ENCODE results near the gene SIGLEC8. TPM values are rescaled to one million over a fixed set of nuclear protein-coding genes. Genes with fewer than 3 reads are reported as not detected.
"Not testable (repeated sequence)": the region's sequence is repeated elsewhere in the genome, so short reads cannot be mapped to it uniquely, and the experiment has no call there.

Gene SIGLEC8
- total RNA-seq, 2 experiments from 2014 or later: not detected

DNA sequence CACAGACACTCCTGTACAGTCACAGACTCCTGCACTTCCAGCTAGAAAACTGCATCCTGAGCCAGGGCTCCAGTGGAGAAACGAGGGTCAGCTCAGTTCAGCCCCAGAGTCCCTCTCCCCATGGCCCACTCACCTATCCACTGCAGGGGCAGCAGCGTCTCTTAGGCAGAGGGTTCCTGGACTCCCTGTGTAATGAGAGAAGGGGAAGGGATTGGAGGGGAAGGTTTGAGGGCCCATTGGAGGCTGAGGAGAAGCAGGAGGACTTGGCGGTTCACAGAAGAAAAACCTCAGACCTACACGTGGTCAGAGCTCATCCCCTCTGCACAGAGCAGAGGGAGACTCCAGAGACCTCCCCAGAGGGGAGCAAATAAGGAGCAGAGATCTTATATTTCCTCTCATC lies 10.9 kb upstream of the SIGLEC8 start:
- ChIA-PET CTCF (interaction anchor here (1.1 kb wide), 1 partner anchor 192 kb away, joined by 3 read pairs; no protein-coding TSS in a partner anchor), POLR2A (no interaction called here)
- Mint-ChIP-seq H3K9me3 (no peaks in the 10 kb centered on the region), H3K27ac (no peak overlapping the region), H3K4me3 (no peak overlapping the region), H3K27me3 (peaks cover 30% of the 10 kb centered on the region), H3K36me3 (ENCODE audit: low read depth) (no peaks in the 10 kb centered on the region), H3K4me1 (peaks cover 18% of the 10 kb centered on the region)
- no peak for DNase-seq

DNA sequence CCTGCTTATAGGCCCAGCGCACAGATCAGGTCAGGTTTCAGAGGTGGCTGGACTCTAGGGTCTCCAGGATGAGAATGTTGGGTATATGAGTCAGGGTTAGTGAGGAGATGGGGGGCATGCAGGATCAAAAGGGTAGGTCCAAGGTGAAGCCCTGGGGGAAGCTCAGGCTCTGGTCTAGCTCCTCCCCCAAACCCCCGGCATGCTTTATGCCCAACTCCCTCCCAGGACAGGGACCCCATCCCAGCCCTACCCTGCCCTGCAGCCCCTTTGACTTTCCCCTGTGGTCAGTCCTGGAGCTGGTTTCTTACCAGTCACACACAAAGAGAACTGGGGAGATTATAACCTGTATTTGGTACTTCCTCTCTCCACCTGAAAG lies 10.3 kb upstream of the SIGLEC8 start:
- Mint-ChIP-seq H3K4me1 (peaks cover 18% of the 10 kb centered on the region), H3K9me3 (no peaks in the 10 kb centered on the region), H3K36me3 (ENCODE audit: low read depth) (no peaks in the 10 kb centered on the region), H3K27me3 (peaks cover 31% of the 10 kb centered on the region), H3K4me3 (no peak overlapping the region), H3K27ac (no peak overlapping the region)
- no peak for DNase-seq
- CTCF ChIA-PET: no interaction called here
- POLR2A ChIA-PET: no interaction called here

DNA sequence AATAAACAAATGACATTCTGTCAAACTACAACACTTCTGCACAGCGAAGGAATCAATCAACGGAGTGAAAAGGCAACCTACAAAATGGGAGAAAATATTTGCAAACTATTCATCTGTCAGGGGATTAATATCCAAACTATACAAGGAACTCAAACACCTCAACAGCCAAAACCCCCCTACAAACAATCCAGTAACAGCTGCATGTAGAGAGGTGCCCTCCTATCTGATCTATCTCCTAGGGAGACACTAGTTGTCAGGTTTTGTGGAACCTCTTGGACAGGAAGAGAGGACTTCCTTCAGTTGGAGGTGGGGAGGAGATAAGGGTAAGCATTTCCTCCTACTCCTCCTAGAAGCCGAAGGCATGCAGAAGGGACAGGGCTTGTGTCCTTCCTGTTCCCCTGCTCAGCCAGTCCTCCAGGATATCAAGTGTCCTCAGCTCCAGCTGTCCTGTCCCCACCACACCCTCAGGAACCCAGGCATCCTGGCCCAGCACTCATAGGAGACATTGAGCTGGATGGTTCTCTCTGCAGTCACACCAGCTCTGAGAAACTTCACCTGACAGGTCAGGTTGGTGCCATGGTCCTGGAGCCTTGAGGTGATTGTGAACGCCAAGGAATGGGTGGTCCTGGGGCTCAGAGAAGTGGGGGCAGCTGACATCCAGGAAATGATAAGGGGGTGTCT lies 9.8 kb upstream of the SIGLEC8 start:
- CTCF ChIA-PET: no interaction called here
- peaks cover 32% of the 10 kb centered on the region for H3K27me3 Mint-ChIP-seq
- POLR2A ChIA-PET: no interaction called here

DNA sequence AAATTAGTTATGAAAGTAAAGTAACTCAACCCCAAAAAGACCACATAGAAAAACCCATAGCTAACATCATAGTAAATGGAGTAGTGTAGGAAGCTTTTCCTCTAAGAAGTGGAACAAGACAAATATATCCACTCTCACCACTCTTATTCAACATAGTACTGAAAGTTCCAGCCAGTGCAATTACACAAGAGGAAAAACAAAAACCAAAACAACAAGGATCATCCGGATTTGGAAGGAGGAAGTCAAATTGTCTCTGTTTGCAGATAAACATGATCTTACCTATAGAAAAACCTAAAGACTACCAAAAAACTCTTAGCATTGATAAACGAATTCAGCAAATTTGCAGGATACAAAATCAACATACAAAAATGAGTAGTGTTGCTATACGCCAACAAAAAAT lies 8.5 kb upstream of the SIGLEC8 start:
- CTCF ChIA-PET: interaction anchor here (1.2 kb wide), 1 partner anchor 194 kb away, joined by 3 read pairs; no protein-coding TSS in a partner anchor
- Mint-ChIP-seq H3K27me3 (peaks cover 34% of the 10 kb centered on the region), H3K36me3 (ENCODE audit: low read depth) (no peaks in the 10 kb centered on the region), H3K27ac (no peak overlapping the region), H3K4me3 (no peak overlapping the region), H3K4me1 (peaks cover 22% of the 10 kb centered on the region), H3K9me3 (no peaks in the 10 kb centered on the region)
- no peak for DNase-seq
- POLR2A ChIA-PET: no interaction called here

More for the DNA sequence above, 9.8 kb upstream of the SIGLEC8 start:
- H3K36me3 Mint-ChIP-seq (ENCODE audit: low read depth): no peaks in the 10 kb centered on the region
- no peak overlapping the region for H3K27ac Mint-ChIP-seq
- H3K9me3 Mint-ChIP-seq: no peaks in the 10 kb centered on the region
- peaks cover 20% of the 10 kb centered on the region for H3K4me1 Mint-ChIP-seq
- DNase-seq: no peak
- no peak overlapping the region for H3K4me3 Mint-ChIP-seq

DNA sequence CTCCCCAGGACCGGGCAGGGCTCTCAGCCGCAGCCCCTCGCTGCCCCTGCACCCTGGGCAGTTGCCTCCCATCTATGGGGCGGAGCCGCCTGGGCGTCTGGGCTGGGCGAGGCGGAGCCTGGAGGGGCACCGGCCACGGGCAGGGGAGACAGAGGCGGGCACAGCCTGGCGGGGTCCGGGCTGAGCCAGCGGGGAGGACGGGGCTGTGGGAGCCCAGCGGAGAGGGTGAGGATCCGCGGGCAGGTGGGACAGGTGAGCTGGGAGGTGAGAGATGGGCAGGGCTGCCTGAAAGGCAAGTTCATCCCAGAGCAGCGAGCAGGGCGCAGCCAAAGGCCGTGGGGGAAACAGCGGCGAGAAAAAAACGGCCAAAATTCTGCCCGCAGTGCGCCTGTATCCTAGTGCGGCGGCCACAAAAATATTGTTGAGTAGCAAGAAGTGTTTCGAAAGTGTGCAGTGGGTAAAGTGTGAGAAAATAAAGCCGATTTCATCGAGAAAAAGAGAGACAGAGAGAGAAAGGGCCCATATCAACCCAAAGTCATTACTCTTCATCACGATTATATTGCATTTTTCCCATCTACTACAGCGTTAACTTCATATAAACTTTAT lies 5.8 kb upstream of the SIGLEC8 start:
- POLR2A ChIA-PET; H3K36me3 Mint-ChIP-seq (ENCODE audit: low read depth); H3K4me3 Mint-ChIP-seq; H3K9me3 Mint-ChIP-seq; CTCF ChIA-PET; DNase-seq; H3K27ac Mint-ChIP-seq: not testable (repeated sequence)
- peaks cover 34% of the 10 kb centered on the region for H3K27me3 Mint-ChIP-seq
- peaks cover 22% of the 10 kb centered on the region for H3K4me1 Mint-ChIP-seq

DNA sequence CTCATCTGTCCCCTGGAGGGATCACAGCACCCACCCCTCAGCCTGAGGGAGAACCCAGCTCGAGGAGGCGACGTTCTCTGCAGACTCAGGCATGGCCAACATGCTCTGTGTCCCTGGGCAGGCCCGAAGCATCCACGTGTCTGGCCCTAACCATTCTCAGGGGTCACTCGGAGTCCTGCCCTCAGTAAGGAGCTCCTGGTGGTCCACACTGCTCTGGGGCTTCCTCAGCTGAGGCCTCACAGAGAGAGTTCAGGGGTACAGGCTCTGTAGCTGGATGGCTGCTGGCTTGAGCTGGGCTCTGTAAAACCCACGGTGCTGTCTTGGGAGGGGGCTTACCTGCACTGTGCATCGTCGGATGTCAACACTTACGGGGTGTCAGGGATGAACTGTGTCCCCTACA lies 4.4 kb upstream of the SIGLEC8 start:
- Mint-ChIP-seq H3K36me3 (ENCODE audit: low read depth) (no peaks in the 10 kb centered on the region), H3K27me3 (peaks cover 31% of the 10 kb centered on the region), H3K4me3 (no peak overlapping the region), H3K27ac (no peak overlapping the region), H3K4me1 (peaks cover 10% of the 10 kb centered on the region), H3K9me3 (no peaks in the 10 kb centered on the region)
- no peak for DNase-seq
- CTCF ChIA-PET: interaction anchor here (1.3 to 2.6 kb wide), 2 partner anchors 11 to 199 kb away, joined by 3 to 11 read pairs; no protein-coding TSS in a partner anchor
- POLR2A ChIA-PET: interaction anchor here (0.7 kb wide), 1 partner anchor 236 kb away, joined by 3 read pairs; no protein-coding TSS in a partner anchor

DNA sequence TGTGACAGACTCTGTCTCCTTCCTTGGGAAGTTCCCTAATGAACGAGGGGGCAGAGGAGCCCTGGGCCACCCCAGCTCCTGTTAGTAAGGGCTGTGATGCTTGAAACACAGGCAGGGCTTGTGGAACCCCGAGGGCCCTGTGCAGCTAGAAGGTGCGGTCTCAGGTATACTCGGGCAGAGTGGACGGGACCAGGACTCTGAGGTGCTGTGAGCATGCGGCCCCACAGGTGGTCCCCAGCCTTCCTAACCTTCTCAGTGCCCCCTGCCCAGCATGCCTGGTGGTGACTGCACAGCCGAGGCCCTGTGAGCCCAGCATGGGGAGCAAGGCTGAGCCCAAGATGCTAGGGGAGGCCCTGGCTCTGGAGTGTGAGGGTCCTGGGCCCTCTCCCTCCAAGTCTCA lies 4.0 kb upstream of the SIGLEC8 start:
- Mint-ChIP-seq H3K27ac (no peak overlapping the region), H3K4me3 (no peak overlapping the region), H3K4me1 (peaks cover 7% of the 10 kb centered on the region), H3K36me3 (ENCODE audit: low read depth) (no peaks in the 10 kb centered on the region), H3K27me3 (peaks cover 31% of the 10 kb centered on the region), H3K9me3 (no peaks in the 10 kb centered on the region)
- no peak for DNase-seq
- CTCF ChIA-PET: interaction anchor here (1.2 to 2.6 kb wide), 3 partner anchors 11 to 199 kb away, joined by 3 to 11 read pairs (median 3); no protein-coding TSS in a partner anchor
- POLR2A ChIA-PET: no interaction called here

DNA sequence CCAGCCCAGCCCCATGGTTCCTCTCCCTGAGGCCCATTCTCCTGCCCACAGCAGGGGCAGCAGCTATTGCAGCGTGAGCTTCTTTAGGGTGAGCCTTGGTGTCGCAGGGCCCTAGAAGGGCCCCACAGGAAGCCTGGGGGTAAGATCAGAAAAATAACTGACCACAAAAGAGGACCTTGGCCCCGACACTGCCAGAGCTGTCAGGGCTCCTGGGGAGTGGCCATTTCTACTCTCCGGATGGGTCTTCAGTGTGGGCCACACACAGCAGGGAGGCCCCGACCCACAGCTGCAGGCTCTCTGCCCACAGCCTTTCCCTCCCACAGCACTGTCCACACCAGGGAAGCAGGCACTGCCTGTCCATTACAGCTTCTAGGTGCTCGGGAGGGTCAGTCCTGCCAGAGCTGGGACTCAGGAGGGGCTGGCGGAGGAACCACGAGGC lies 3.5 kb upstream of the SIGLEC8 start:
- POLR2A ChIA-PET: no interaction called here
- H3K4me1 Mint-ChIP-seq: peaks cover 7% of the 10 kb centered on the region
- CTCF ChIA-PET: interaction anchor here (1.2 to 2.6 kb wide), 3 partner anchors 12 to 199 kb away, joined by 3 to 11 read pairs (median 3); no protein-coding TSS in a partner anchor
- H3K4me3 Mint-ChIP-seq: no peak overlapping the region
- no peaks in the 10 kb centered on the region for H3K9me3 Mint-ChIP-seq
- peaks cover 28% of the 10 kb centered on the region for H3K27me3 Mint-ChIP-seq
- DNase-seq: no peak
- no peaks in the 10 kb centered on the region for H3K36me3 Mint-ChIP-seq (ENCODE audit: low read depth)
- no peak overlapping the region for H3K27ac Mint-ChIP-seq

DNA sequence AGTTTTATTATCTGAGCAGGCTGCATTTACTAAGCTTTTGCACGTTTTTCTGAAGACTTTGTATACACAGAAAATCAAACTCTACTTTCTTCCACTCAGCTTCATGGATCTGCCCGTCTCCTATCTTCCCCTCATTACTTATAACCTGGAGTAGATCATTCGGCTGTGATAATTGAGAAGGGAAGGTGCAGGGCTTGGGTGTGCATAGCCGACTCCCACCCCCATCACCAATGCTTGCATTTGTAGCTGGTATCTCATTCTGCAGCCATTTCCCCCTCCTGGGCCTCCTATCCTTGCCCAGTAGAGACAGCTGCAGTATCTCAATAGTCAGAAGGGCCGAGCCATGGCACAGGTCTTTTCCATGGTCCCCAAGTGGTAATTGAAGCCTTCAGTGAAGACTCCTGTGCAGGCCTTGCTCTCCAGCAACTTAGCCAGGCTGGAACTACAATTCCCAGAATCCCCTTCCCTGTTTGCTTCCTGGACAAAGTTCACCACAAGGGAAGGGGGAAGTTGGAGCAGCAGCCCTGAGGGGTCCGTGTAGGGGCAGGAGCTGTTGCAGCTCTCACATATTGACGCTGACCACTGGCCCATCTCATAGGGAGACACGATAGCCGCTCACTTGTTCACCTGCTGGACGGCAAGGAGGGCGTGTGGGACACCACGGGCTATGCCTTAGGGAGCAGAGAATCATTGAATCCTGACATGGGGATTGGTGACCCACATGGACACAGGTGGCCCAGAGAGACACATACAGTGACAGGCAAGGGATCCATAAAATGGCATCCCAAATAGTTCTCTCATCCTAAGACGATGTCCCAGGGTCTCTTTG lies 2.1 kb upstream of the SIGLEC8 start:
- H3K27ac Mint-ChIP-seq: no peak overlapping the region
- ChIA-PET POLR2A (no interaction called here), CTCF (no interaction called here)
- no peak overlapping the region for H3K4me3 Mint-ChIP-seq
- no peaks in the 10 kb centered on the region for H3K9me3 Mint-ChIP-seq
- no peak for DNase-seq
- H3K27me3 Mint-ChIP-seq: peaks cover 15% of the 10 kb centered on the region
- no peaks in the 10 kb centered on the region for H3K36me3 Mint-ChIP-seq (ENCODE audit: low read depth)
- H3K4me1 Mint-ChIP-seq: peaks cover 7% of the 10 kb centered on the region

DNA sequence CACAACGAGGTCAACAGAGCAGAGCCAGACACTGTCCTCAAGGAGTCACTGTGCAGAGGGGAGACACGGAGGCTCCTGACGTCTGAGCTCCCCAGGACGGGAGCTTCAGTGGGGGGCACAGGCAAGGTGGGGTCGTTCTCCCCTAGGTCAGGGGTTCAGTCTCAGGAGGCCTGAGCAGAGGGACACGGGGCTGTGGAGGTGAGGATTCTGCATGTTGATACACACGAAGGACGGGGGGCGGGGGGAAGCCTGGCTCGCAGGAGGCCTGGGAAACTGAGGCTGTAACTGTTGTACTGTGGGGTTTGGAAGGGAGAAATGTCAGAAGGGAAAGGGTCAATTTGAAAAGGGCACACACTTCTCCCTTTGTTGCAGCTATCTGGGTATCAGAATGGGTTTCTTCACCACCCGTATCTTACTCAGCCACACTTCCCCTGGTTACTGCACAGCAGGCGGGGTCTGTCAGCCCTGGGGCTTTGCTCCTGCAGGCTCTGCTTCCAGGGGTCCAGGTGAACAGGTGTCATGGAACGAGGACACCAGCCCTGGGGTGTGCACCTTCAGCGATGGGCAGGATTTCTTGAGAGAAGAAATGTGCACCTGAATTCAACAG lies 748 bp upstream of the SIGLEC8 start:
- Mint-ChIP-seq H3K36me3 (ENCODE audit: low read depth) (no peaks in the 10 kb centered on the region), H3K27ac (no peak overlapping the region), H3K4me1 (peaks cover 5% of the 10 kb centered on the region), H3K4me3 (no peak overlapping the region), H3K9me3 (no peaks in the 10 kb centered on the region), H3K27me3 (peaks cover 5% of the 10 kb centered on the region)
- ChIA-PET CTCF (interaction anchor here (0.7 kb wide), 1 partner anchor 437 kb away, joined by 3 read pairs; no protein-coding TSS in a partner anchor), POLR2A (no interaction called here)
- no peak for DNase-seq

DNA sequence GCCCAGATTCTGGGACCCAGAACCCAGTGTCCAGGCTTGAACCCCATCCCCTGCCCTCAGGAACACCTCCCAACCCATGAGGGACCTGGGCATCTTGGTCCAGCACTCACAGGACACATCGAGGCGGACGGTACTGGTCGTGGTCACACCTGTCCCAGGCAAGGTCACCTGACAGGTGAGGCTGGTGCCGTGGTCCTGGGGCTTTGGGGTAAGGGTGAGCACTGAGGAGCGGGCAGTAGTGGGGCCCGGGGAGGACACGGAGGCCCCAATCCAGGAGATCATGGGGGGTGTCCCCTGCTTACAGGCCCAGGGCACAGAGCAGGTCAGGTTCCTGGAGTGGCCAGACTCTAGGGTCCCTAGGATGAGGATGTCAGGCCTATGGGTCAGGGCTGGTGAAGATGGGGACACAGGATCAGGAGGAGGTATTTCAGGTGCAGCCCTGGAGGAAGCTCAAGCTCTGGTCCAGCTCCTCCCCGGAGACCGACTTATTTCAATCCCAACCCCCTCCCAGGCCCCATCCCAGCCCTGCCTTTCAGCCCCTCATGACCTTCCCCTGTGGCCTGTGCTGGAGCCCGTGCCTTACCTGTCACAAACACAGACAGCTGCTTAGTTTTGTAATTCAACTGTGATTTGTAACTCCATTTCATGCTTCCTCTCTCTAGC lies 772 bp downstream of the SIGLEC8 start:
- Mint-ChIP-seq H3K9me3 (no peaks in the 10 kb centered on the region), H3K4me1 (no peaks in the 10 kb centered on the region), H3K4me3 (no peak overlapping the region), H3K27ac (no peak overlapping the region), H3K27me3 (no peaks in the 10 kb centered on the region), H3K36me3 (ENCODE audit: low read depth) (no peaks in the 10 kb centered on the region)
- CTCF ChIA-PET: no interaction called here
- no peak for DNase-seq
- POLR2A ChIA-PET: no interaction called here

DNA sequence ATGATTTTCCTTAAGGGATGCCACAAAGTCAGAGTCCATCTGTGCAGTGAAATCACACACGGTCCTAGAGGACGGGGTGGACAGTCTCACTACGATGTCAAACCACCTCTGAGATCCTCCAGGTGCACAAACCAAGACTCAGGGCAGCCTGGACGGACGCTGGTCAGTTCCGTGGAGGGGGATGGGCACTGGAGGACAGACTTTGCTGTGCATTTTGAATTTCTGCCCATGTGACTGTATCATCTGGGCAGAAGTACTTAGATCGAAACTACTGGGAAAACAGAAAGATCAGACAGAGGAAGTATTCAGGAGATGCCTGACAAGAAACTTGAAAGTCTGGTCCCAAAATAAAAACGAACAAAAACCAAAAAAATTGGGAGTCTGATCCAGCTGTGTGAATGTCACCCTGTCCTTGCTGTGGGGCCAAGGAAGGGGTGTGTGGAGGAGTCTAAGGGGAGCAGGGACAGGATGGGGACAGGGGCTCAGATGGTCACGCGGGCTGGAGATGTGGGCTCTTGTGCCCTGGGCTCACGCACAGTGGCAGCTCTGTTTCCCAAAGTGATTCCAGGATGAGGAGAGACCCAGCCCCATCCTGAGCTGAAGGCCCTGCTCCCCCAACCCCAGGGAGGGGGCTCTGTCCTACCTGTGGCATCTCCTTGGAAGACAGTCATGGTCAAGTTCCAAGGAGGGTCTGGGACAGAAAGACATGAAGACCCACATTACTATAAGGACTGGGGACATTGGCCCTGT lies 1.5 kb downstream of the SIGLEC8 start:
- H3K27me3 Mint-ChIP-seq: no peaks in the 10 kb centered on the region
- DNase-seq: no peak
- no peaks in the 10 kb centered on the region for H3K4me1 Mint-ChIP-seq
- no peak overlapping the region for H3K4me3 Mint-ChIP-seq
- POLR2A ChIA-PET: no interaction called here
- no peaks in the 10 kb centered on the region for H3K36me3 Mint-ChIP-seq (ENCODE audit: low read depth)
- no peak overlapping the region for H3K27ac Mint-ChIP-seq
- H3K9me3 Mint-ChIP-seq: no peaks in the 10 kb centered on the region
- CTCF ChIA-PET: no interaction called here
